ENCODE data around the gene PCCA.
"Not testable (repeated sequence)": the region's sequence is repeated elsewhere in the genome, so short reads cannot be mapped to it uniquely, and the experiment has no call there.

PCCA gene

DNA sequence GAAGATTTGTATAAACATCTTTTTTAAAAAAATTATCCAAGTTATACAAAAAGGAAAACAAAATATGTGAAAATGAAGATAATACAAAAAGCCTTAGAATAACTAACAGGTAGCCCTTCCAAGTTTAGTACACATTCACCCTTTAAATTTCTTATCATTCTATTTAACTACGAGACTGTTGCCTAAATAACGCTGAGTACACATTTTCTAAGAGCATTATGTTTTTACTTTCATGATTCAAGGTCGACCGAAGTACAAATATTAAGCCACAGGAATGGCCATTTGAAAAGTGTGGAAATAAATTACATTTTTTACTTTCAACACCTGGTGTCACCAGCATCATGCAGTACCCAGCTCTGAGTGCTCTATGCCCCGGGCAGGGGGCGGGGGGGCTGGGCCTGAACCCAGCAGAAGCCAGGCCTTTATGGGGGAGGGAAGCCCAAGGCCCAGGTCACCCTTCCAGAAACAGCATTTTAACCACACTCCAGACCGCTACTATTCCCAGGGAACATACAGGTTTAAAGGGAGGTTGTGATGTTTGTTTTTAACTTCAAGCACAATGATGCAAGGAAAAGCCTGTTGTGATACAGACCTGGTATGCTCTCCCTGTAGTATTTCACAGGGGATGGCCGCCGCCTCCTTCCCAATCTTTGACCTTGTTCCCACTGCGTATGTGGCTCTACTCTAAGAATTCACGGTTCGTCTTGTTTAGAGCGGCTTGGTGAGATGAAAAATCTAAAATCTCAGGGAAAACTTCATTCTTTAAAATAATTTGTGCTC, 475.7 kb downstream of the PCCA start:
- DNase-seq (no peak), ATAC-seq (no peak)
- Mint-ChIP-seq H3K27me3 (no peaks in the 10 kb centered on the region), H3K27ac (peak overlapping the region in 1 of 2 donors; percentile 31), H3K9me3 (no peaks in the 10 kb centered on the region), H3K4me3 (no peak overlapping the region), H3K4me1 (peaks cover 6% of the 10 kb centered on the region)

DNA sequence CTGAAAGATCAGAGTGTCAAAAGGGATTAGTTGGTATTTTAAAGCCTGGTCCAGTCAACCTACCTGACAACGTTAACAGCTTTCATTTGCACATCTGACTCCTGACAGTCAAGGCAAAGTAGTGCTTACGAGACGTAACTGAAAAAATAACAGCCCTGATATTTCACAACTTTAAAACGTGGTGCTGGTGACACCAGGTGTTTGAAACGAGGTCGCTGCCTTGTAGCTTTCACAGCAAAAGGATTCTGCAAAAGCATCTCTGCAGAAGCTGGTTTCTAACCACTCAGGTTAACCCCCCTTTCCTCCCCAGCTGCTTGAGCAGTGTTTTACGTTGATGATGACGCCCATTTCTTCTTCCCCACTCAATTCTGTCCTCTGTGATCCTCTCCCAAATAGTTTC, 476.4 kb downstream of the PCCA start:
- Mint-ChIP-seq H3K27me3 (no peaks in the 10 kb centered on the region), H3K9me3 (no peaks in the 10 kb centered on the region), H3K27ac (no peak overlapping the region), H3K4me1 (peaks cover 6% of the 10 kb centered on the region), H3K4me3 (no peak overlapping the region)
- no peak for DNase-seq
- peak; percentile 23 for ATAC-seq

- H3K9me3 Mint-ChIP-seq: no peaks in the 10 kb centered on the region
- ATAC-seq: no peak
- DNase-seq: no peak
- peaks cover 6% of the 10 kb centered on the region for H3K4me1 Mint-ChIP-seq
- H3K27me3 Mint-ChIP-seq: no peaks in the 10 kb centered on the region
- no peak overlapping the region for H3K4me3 Mint-ChIP-seq
- peak overlapping the region in 1 of 2 donors; percentile 10 for H3K27ac Mint-ChIP-seq
These were observed 477.6 kb downstream of the PCCA start for GRCh38 chr13:100566543-100566942.

- ATAC-seq: peak; percentile 80
- Mint-ChIP-seq H3K9me3 (no peaks in the 10 kb centered on the region), H3K4me1 (peaks cover 24% of the 10 kb centered on the region), H3K27ac (no peak overlapping the region), H3K27me3 (no peaks in the 10 kb centered on the region), H3K4me3 (no peak overlapping the region)
- peak; percentile 46 to 59 for DNase-seq
These were observed 484.2 kb downstream of the PCCA start for GRCh38 chr13:100573121-100573520.

GRCh38 chr13:100577239-100577638, 488.3 kb downstream of the PCCA start:
- H3K27me3 Mint-ChIP-seq, H3K4me3 Mint-ChIP-seq, ATAC-seq, H3K9me3 Mint-ChIP-seq, DNase-seq: not testable (repeated sequence)
- H3K4me1 Mint-ChIP-seq: peaks cover 41% of the 10 kb centered on the region
- H3K27ac Mint-ChIP-seq: peak overlapping the region in 1 of 2 donors; percentile 69
